SK-N-SH treated with all-trans-retinoic acid at 6 μM for 48 hours (cell line): Measurements from ENCODE around the gene PLXDC2.

Source experiments
- TCF4 ChIP-seq: fragments of 250-450 bp; sonication (Bioruptor Pico); IDR thresholded peaks from 2 replicates; pipeline ENCODE4 v1.8.0; 2021; ENCODE audit warnings: mild to moderate bottlenecking, moderate library complexity, borderline replicate concordance
- ZFP30 ChIP-seq: fragments of 450-650 bp; formaldehyde crosslinking; IDR thresholded peaks from 2 replicates; pipeline ENCODE4 v1.5.0; 2022; ENCODE audit warnings: mild to moderate bottlenecking, moderate library complexity
- ZNF70 ChIP-seq: fragments of 450-650 bp; formaldehyde crosslinking; IDR thresholded peaks from 2 replicates; pipeline ENCODE4 v1.5.0; 2020; ENCODE audit warnings: mild to moderate bottlenecking, moderate library complexity

- TF ChIP-seq TCF4 (CRISPR knock-in tag) (no peak), ZNF70 (no peak), ZFP30 (CRISPR knock-in tag) (no peak)
These were observed 350.0 kb downstream of the PLXDC2 start for GRCh38 chr10:20166096-20166675.
